Measurements from ENCODE around the gene SRSF4.

DNA sequence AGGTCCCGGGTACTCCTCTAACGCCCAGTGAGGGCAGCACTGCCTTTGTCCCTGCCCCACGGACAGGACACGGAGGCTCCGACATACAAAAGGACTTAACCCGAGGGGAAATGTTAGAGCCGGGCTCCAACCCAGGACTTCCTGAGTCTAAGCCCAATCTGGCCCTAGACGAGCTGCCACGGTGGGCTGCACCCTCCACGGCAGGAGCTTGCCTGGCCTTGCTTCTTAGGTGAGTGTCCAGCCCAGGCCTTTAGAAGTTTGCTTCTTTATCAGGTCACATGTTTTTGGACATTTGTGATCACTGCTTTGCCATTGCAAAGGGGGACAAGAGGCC lies 47.0 kb downstream of the SRSF4 start:
- TF ChIP-seq CTCF (IDR thresholded peaks at IDR 0.05; ENCODE audit: extremely low read depth in 1 of 2, insufficient read depth in 1 of 2, low read depth in 1 of 2, low read length in 2 of 2): no peak
- no peak for TF ChIP-seq POLR2AphosphoS5 (IDR thresholded peaks at IDR 0.05; ENCODE audit: insufficient read depth, low read depth, low read length)
- no peak for TF ChIP-seq POLR2A (IDR thresholded peaks at IDR 0.05; ENCODE audit: low read depth, low read length)
- no peak for TF ChIP-seq MYC (IDR thresholded peaks at IDR 0.05; ENCODE audit: low read depth, low read length)
